ENCODE data around the gene RHEB. TPM values are rescaled to one million over a fixed set of nuclear protein-coding genes. Genes with fewer than 3 reads are reported as not detected.

The RHEB gene
- total RNA-seq, 1 donor from 2014 or later = 225 TPM

DNA sequence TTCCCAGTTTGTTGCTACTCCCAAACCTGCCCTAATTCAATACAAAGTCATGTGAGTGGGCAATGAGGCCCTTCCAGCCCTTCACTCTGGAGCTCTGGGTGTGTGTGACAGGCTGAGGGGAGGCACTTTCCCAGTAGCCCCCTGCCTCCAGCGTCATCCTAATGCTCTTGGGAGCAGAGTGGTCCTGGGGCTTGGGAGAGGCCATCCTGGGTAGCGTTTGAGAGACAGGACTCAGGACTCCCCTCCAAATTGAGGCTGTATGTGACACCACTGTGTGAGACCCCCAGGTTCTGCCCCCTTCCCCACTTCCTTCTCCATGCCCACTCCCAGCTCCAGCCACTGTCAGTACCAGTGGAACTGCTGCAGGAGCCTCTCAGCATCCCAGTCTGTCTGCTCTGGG is 73.3 kb downstream of the RHEB start:
- H3K4me3 Mint-ChIP-seq = no peak overlapping the region
- Histone ChIP-seq H3K79me2 (ENCODE audit: low read depth) (no peaks in the 10 kb centered on the region), H3K36me3 (no peaks in the 10 kb centered on the region), H3K4me2 (no peak overlapping the region), H2AFZ (replicated peaks) (no peak overlapping the region), H4K20me1 (ENCODE audit: low read depth) (no peaks in the 10 kb centered on the region), H3K4me1 (peaks cover 3% of the 10 kb centered on the region), H3K27ac (no peak overlapping the region), H3K27me3 (peaks cover 44% of the 10 kb centered on the region), H3K9ac (no peak overlapping the region), H3K4me3 (no peak overlapping the region), H3K9me3 (ENCODE audit: low read depth) (no peaks in the 10 kb centered on the region), H3F3A (ENCODE audit: low read depth) (peaks cover 4% of the 10 kb centered on the region)
- no peaks in the 10 kb centered on the region for H3K36me3 Mint-ChIP-seq
- H3K27me3 Mint-ChIP-seq (ENCODE audit: insufficient read depth, low read depth) = peaks cover 7% of the 10 kb centered on the region
- H3K9me3 Mint-ChIP-seq = no peaks in the 10 kb centered on the region
- H3K4me1 Mint-ChIP-seq = peaks cover 6% of the 10 kb centered on the region
- TF ChIP-seq EZH2 (IDR thresholded peaks at IDR 0.05) (no peak), EZH2phosphoT487 (IDR thresholded peaks at IDR 0.05) (no peak)
- TF ChIP-seq, protein P1, sequence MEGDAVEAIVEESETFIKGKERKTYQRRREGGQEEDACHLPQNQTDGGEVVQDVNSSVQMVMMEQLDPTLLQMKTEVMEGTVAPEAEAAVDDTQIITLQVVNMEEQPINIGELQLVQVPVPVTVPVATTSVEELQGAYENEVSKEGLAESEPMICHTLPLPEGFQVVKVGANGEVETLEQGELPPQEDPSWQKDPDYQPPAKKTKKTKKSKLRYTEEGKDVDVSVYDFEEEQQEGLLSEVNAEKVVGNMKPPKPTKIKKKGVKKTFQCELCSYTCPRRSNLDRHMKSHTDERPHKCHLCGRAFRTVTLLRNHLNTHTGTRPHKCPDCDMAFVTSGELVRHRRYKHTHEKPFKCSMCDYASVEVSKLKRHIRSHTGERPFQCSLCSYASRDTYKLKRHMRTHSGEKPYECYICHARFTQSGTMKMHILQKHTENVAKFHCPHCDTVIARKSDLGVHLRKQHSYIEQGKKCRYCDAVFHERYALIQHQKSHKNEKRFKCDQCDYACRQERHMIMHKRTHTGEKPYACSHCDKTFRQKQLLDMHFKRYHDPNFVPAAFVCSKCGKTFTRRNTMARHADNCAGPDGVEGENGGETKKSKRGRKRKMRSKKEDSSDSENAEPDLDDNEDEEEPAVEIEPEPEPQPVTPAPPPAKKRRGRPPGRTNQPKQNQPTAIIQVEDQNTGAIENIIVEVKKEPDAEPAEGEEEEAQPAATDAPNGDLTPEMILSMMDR (IDR thresholded peaks at IDR 0.05) = no peak
- H3K27ac Mint-ChIP-seq = no peak overlapping the region
- no peak for DNase-seq (ENCODE audit: low spot score)

GRCh38 chr7:151444632-151445031 is 75.1 kb downstream of the RHEB start:
- Histone ChIP-seq H3K79me2 (ENCODE audit: low read depth) (no peaks in the 10 kb centered on the region), H3K4me1 (peaks cover 14% of the 10 kb centered on the region), H2AFZ (replicated peaks) (no peak overlapping the region), H4K20me1 (ENCODE audit: low read depth) (no peaks in the 10 kb centered on the region), H3K27me3 (peaks cover 62% of the 10 kb centered on the region), H3K36me3 (no peaks in the 10 kb centered on the region), H3K9me3 (ENCODE audit: low read depth) (no peaks in the 10 kb centered on the region), H3K27ac (no peak overlapping the region), H3K4me3 (no peak overlapping the region), H3F3A (ENCODE audit: low read depth) (peaks cover 4% of the 10 kb centered on the region), H3K4me2 (no peak overlapping the region), H3K9ac (no peak overlapping the region)
- peaks cover 12% of the 10 kb centered on the region for H3K4me1 Mint-ChIP-seq
- H3K9me3 Mint-ChIP-seq = no peaks in the 10 kb centered on the region
- H3K36me3 Mint-ChIP-seq = no peaks in the 10 kb centered on the region
- peaks cover 10% of the 10 kb centered on the region for H3K27me3 Mint-ChIP-seq (ENCODE audit: insufficient read depth, low read depth)
- TF ChIP-seq, protein P1 (IDR thresholded peaks at IDR 0.05) = no peak
- TF ChIP-seq EZH2 (IDR thresholded peaks at IDR 0.05) (no peak), EZH2phosphoT487 (IDR thresholded peaks at IDR 0.05) (no peak)
- H3K4me3 Mint-ChIP-seq = no peak overlapping the region
- DNase-seq (ENCODE audit: low spot score) = no peak
- no peak overlapping the region for H3K27ac Mint-ChIP-seq

GRCh38 chr7:151442776-151443496 is 76.8 kb downstream of the RHEB start:
- H3K4me1 Mint-ChIP-seq = peaks cover 7% of the 10 kb centered on the region
- Histone ChIP-seq H4K20me1 (ENCODE audit: low read depth) (no peaks in the 10 kb centered on the region), H3K4me3 (no peak overlapping the region), H3K27me3 (peaks cover 72% of the 10 kb centered on the region), H3K9me3 (ENCODE audit: low read depth) (no peaks in the 10 kb centered on the region), H2AFZ (replicated peaks) (no peak overlapping the region), H3K27ac (no peak overlapping the region), H3K36me3 (no peaks in the 10 kb centered on the region), H3K4me1 (peaks cover 16% of the 10 kb centered on the region), H3F3A (ENCODE audit: low read depth) (peaks cover 4% of the 10 kb centered on the region), H3K4me2 (no peak overlapping the region), H3K9ac (no peak overlapping the region), H3K79me2 (ENCODE audit: low read depth) (no peaks in the 10 kb centered on the region)
- no peaks in the 10 kb centered on the region for H3K36me3 Mint-ChIP-seq
- TF ChIP-seq EZH2phosphoT487 (IDR thresholded peaks at IDR 0.05) = no peak
- H3K27ac Mint-ChIP-seq = no peak overlapping the region
- no peak overlapping the region for H3K4me3 Mint-ChIP-seq
- peaks cover 6% of the 10 kb centered on the region for H3K27me3 Mint-ChIP-seq (ENCODE audit: insufficient read depth, low read depth)
- no peaks in the 10 kb centered on the region for H3K9me3 Mint-ChIP-seq
- no peak for DNase-seq (ENCODE audit: low spot score)

DNA sequence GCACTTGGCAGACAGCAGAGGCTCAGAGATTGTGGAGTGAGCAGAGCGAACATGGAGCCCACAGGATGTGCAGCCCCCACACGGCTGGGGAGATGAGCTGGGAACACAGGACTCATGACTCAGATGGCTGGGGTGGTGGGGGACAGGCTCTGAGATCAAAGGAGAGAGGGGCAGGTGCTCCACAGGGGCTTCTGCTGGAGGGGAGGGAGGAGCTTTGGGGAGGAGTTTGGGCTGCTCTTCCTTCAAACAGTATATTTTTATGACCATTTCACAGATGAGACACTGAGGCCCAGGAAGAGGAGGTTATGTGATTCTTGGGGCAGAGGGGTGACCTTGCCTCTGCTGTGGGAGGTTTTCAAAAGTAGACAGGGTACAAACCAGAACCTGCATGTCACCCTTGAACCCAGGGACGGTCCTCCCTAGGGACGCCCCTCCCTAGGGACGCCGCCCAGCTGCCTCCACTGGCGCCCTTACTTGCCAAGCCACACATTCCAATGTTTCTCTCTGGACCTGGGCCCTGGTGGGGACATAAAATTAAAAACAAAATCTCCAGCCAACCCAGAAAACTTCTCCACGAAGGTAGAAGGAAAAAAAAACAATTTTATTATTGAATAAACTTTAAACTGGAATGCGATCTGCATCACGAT is 78.8 kb downstream of the RHEB start:
- H2AFZ ChIP-seq (replicated peaks) = peak overlapping the region; percentile 86
- no peaks in the 10 kb centered on the region for H3K36me3 ChIP-seq
- peaks cover 16% of the 10 kb centered on the region for H3K4me1 ChIP-seq
- Mint-ChIP-seq H3K9me3 (no peaks in the 10 kb centered on the region), H3K36me3 (no peaks in the 10 kb centered on the region), H3K27ac (no peak overlapping the region), H3K27me3 (ENCODE audit: insufficient read depth, low read depth) (peaks cover 13% of the 10 kb centered on the region), H3K4me1 (peaks cover 11% of the 10 kb centered on the region), H3K4me3 (no peak overlapping the region)
- H3K4me2 ChIP-seq = peak overlapping the region; percentile 75
- H3K9me3 ChIP-seq (ENCODE audit: low read depth) = no peaks in the 10 kb centered on the region
- no peak overlapping the region for H3K9ac ChIP-seq
- H3K79me2 ChIP-seq (ENCODE audit: low read depth) = no peaks in the 10 kb centered on the region
- H3K4me3 ChIP-seq = no peak overlapping the region
- H3K27me3 ChIP-seq = peaks cover 52% of the 10 kb centered on the region
- no peak for TF ChIP-seq EZH2 (IDR thresholded peaks at IDR 0.05)
- TF ChIP-seq, protein P1 (IDR thresholded peaks at IDR 0.05) = no peak
- no peak for TF ChIP-seq EZH2phosphoT487 (IDR thresholded peaks at IDR 0.05)
- H4K20me1 ChIP-seq (ENCODE audit: low read depth) = no peaks in the 10 kb centered on the region
- H3F3A ChIP-seq (ENCODE audit: low read depth) = peaks cover 4% of the 10 kb centered on the region
- H3K27ac ChIP-seq = no peak overlapping the region
- no peak for DNase-seq (ENCODE audit: low spot score)
